Measurements from ENCODE around the gene DCAF11. TPM values are rescaled to one million over a fixed set of nuclear protein-coding genes. Genes with fewer than 3 reads are reported as not detected.

The DCAF11 gene
- total and polyA plus RNA-seq, 2 donors (not counting 1 experiment from before 2014, with no cell fraction given): 64.5 to 96.3 TPM

DNA sequence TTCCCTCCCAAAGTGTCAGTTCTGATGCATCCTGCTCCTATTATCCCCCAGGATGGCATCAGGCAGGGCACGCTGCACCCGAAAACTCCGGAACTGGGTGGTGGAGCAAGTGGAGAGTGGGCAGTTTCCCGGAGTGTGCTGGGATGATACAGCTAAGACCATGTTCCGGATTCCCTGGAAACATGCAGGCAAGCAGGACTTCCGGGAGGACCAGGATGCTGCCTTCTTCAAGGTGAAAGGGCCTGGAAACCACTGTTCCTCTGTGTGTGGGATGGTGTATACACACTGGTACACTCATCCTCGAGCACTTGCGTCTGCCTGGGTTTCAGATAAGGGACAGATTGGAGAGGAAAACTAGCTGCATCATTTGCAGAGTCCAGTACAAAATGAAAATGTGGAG, 47.5 kb downstream of the DCAF11 start:
- no peaks in the 10 kb centered on the region for H3K27me3 Mint-ChIP-seq
- no peak for DNase-seq
- TF ChIP-seq, protein P1, sequence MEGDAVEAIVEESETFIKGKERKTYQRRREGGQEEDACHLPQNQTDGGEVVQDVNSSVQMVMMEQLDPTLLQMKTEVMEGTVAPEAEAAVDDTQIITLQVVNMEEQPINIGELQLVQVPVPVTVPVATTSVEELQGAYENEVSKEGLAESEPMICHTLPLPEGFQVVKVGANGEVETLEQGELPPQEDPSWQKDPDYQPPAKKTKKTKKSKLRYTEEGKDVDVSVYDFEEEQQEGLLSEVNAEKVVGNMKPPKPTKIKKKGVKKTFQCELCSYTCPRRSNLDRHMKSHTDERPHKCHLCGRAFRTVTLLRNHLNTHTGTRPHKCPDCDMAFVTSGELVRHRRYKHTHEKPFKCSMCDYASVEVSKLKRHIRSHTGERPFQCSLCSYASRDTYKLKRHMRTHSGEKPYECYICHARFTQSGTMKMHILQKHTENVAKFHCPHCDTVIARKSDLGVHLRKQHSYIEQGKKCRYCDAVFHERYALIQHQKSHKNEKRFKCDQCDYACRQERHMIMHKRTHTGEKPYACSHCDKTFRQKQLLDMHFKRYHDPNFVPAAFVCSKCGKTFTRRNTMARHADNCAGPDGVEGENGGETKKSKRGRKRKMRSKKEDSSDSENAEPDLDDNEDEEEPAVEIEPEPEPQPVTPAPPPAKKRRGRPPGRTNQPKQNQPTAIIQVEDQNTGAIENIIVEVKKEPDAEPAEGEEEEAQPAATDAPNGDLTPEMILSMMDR (IDR thresholded peaks at IDR 0.05): no peak
- TF ChIP-seq EZH2 (IDR thresholded peaks at IDR 0.05; ENCODE audit: borderline replicate concordance, insufficient read depth, low read depth, low read length, poor library complexity, severe bottlenecking): no peak
- peak overlapping the region; percentile 99 for H3K27ac Mint-ChIP-seq
- Histone ChIP-seq H3K79me2 (ENCODE audit: control insufficient read depth, insufficient read depth, low read length) (peaks cover 37% of the 10 kb centered on the region), H3K27ac (ENCODE audit: low read length in 2 of 2) (peak overlapping the region; percentile 85 to 88), H3K9me3 (ENCODE audit: control extremely low read depth in 1 of 3, control insufficient read depth in 2 of 3, insufficient read depth in 1 of 3, low read length in 2 of 3) (no peaks in the 10 kb centered on the region), H3K27me3 (replicated peaks in 1 of 4; ENCODE audit: control extremely low read depth in 1 of 4, control insufficient read depth in 3 of 4, insufficient read depth in 4 of 4, low read length in 3 of 4) (no peaks in the 10 kb centered on the region), H3K4me2 (replicated peaks; ENCODE audit: low read depth, low read length, poor library complexity, severe bottlenecking) (peak overlapping the region; percentile 77), H2AFZ (ENCODE audit: insufficient read depth, low read depth, low read length, poor library complexity, severe bottlenecking) (no peak overlapping the region), H3K4me1 (ENCODE audit: control insufficient read depth in 2 of 2, insufficient read depth in 2 of 2, low read length in 2 of 2) (peaks cover 29 to 39% of the 10 kb centered on the region in 2 donors), H3K9ac (ENCODE audit: low read length) (peak overlapping the region; percentile 76), H3K36me3 (replicated peaks in 1 of 2; ENCODE audit: control extremely low read depth in 1 of 2, control insufficient read depth in 1 of 2, extremely low read depth in 1 of 2, insufficient read depth in 2 of 2, low read length in 1 of 2) (peaks cover 3 to 70% of the 10 kb centered on the region in 2 experiments), H3K4me3 (ENCODE audit: control extremely low read depth in 1 of 5, extremely low read depth in 1 of 5, insufficient read depth in 1 of 5, low read depth in 2 of 5, low read length in 4 of 5) (peak overlapping the region; percentile 69 to 100 (median 91)), H4K20me1 (ENCODE audit: control insufficient read depth, insufficient read depth, low read length, poor library complexity, severe bottlenecking) (peaks cover 50% of the 10 kb centered on the region)
- intact Hi-C loops (cut with micrococcal nuclease): loop anchor here (5.0 kb wide), 1 partner anchor 70 kb away; the partner anchor contains the start of genes GMPR2 and NEDD8
- no peak for ATAC-seq (ENCODE audit: low read depth)
- peaks cover 42% of the 10 kb centered on the region for H3K4me1 Mint-ChIP-seq
- WGBS (ENCODE audit: insufficient coverage): 87% methylated on average over 5 of the region's 8 CpGs
- peak overlapping the region; percentile 100 for H3K4me3 Mint-ChIP-seq
- ChIA-PET POLR2A (interaction anchor here (0.7 to 3.8 kb wide), 16 partner anchors 9 to 268 kb away, joined by 3 to 35 read pairs (median 6); partner anchors contain the start of genes DCAF11, DHRS1, EMC9 and IPO4), CTCF (interaction anchor here (0.6 to 3.8 kb wide), 21 partner anchors 9 to 270 kb away, joined by 3 to 63 read pairs (median 12); partner anchors contain the start of genes CIDEB, DCAF11, EMC9 and IPO4)
- H3K9me3 Mint-ChIP-seq (ENCODE audit: insufficient read depth): no peaks in the 10 kb centered on the region

DNA sequence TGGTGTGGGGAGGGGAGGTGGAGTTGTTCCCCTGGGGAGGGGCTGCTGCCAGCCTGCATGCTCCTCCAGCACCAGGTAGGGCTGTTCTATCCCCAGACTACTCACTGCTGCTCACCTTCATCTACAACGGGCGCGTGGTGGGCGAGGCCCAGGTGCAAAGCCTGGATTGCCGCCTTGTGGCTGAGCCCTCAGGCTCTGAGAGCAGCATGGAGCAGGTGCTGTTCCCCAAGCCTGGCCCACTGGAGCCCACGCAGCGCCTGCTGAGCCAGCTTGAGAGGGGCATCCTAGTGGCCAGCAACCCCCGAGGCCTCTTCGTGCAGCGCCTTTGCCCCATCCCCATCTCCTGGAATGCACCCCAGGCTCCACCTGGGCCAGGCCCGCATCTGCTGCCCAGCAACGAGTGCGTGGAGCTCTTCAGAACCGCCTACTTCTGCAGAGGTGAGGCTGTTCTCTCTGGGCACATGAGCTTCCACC, 50.0 kb downstream of the DCAF11 start:
- ChIA-PET POLR2A (interaction anchor here (0.6 kb wide), 1 partner anchor 112 kb away, joined by 3 read pairs; no protein-coding TSS in a partner anchor), CTCF (interaction anchor here (0.9 to 1.0 kb wide), 2 partner anchors 54 to 56 kb away, joined by 3 to 5 read pairs; no protein-coding TSS in a partner anchor)
- 97% methylated on average over 14 of the region's 14 CpGs for WGBS (ENCODE audit: insufficient coverage)
- DNase-seq: no peak
- Mint-ChIP-seq H3K27me3 (no peaks in the 10 kb centered on the region), H3K4me1 (peaks cover 45% of the 10 kb centered on the region), H3K4me3 (no peak overlapping the region), H3K9me3 (ENCODE audit: insufficient read depth) (no peaks in the 10 kb centered on the region), H3K27ac (peak overlapping the region; percentile 67)
- no peak overlapping the region for H3K4me2 ChIP-seq (replicated peaks; ENCODE audit: low read depth, low read length, poor library complexity, severe bottlenecking)
- peaks cover 3 to 67% of the 10 kb centered on the region in 2 experiments for H3K36me3 ChIP-seq (replicated peaks in 1 of 2; ENCODE audit: control extremely low read depth in 1 of 2, control insufficient read depth in 1 of 2, extremely low read depth in 1 of 2, insufficient read depth in 2 of 2, low read length in 1 of 2)
- no peak overlapping the region for H2AFZ ChIP-seq (ENCODE audit: insufficient read depth, low read depth, low read length, poor library complexity, severe bottlenecking)
- TF ChIP-seq, protein P1 (IDR thresholded peaks at IDR 0.05): no peak
- no peak for TF ChIP-seq EZH2 (IDR thresholded peaks at IDR 0.05; ENCODE audit: borderline replicate concordance, insufficient read depth, low read depth, low read length, poor library complexity, severe bottlenecking)
- H3K27me3 ChIP-seq (replicated peaks in 1 of 4; ENCODE audit: control extremely low read depth in 1 of 4, control insufficient read depth in 3 of 4, insufficient read depth in 4 of 4, low read length in 3 of 4): no peaks in the 10 kb centered on the region
- no peak for ATAC-seq (ENCODE audit: low read depth)
- no peaks in the 10 kb centered on the region for H3K9me3 ChIP-seq (ENCODE audit: control extremely low read depth in 1 of 3, control insufficient read depth in 2 of 3, insufficient read depth in 1 of 3, low read length in 2 of 3)
- H3K4me3 ChIP-seq (ENCODE audit: control extremely low read depth in 1 of 5, extremely low read depth in 1 of 5, insufficient read depth in 1 of 5, low read depth in 2 of 5, low read length in 4 of 5): no peak overlapping the region
- peaks cover 37% of the 10 kb centered on the region for H3K79me2 ChIP-seq (ENCODE audit: control insufficient read depth, insufficient read depth, low read length)
- no peak overlapping the region for H3K27ac ChIP-seq (ENCODE audit: low read length in 2 of 2)
- H3K4me1 ChIP-seq (ENCODE audit: control insufficient read depth in 2 of 2, insufficient read depth in 2 of 2, low read length in 2 of 2): peaks cover 29 to 39% of the 10 kb centered on the region in 2 donors
- H3K9ac ChIP-seq (ENCODE audit: low read length): no peak overlapping the region
- intact Hi-C loops (cut with micrococcal nuclease): loop anchor here (5.0 kb wide), 1 partner anchor 68 kb away; the partner anchor contains the start of genes GMPR2 and NEDD8
- peaks cover 53% of the 10 kb centered on the region for H4K20me1 ChIP-seq (ENCODE audit: control insufficient read depth, insufficient read depth, low read length, poor library complexity, severe bottlenecking)
